Left renal pelvis (tissue), 4 donors: ENCODE results near the gene AMBRA1. TPM values are rescaled to one million over a fixed set of nuclear protein-coding genes. Genes with fewer than 3 reads are reported as not detected.

Source experiments
- DNase-seq, 4 donors: peaks; one replicate each; pipeline ENCODE4 v3.0.0-alpha.2; 2013; ENCODE audit warnings: low read depth in 4 of 4, low spot score in 3 of 4
- polyA plus RNA-seq, 4 donors: library from polyadenylated mRNA; unstranded; fragments of 120-200 nt; gene quantifications; one replicate each; pipeline ENCODE4 v1.2.1, GENCODE V29; 2013; ENCODE audit not compliant: insufficient read length in 4 of 4

Gene AMBRA1
- polyA plus RNA-seq, 4 donors = 18.8 to 25.8 (median 24.7) TPM

GRCh38 chr11:46408407-46408986 lies 185.3 kb downstream of the AMBRA1 start:
- DNase-seq = no peak

GRCh38 chr11:46407635-46408034 lies 186.2 kb downstream of the AMBRA1 start:
- DNase-seq = no peak

- no peak for DNase-seq
Measured at GRCh38 chr11:46404476-46405017, 189.3 kb downstream of the AMBRA1 start.

- no peak for DNase-seq
Measured at GRCh38 chr11:46402957-46403902, 190.6 kb downstream of the AMBRA1 start.

- DNase-seq = no peak
Measured at GRCh38 chr11:46397526-46397925, 196.3 kb downstream of the AMBRA1 start.

GRCh38 chr11:46393759-46394158 lies 200.1 kb downstream of the AMBRA1 start:
- no peak for DNase-seq

- DNase-seq = no peak
Measured at GRCh38 chr11:46393231-46393616, 200.6 kb downstream of the AMBRA1 start.

GRCh38 chr11:46392421-46393230 lies 201.2 kb downstream of the AMBRA1 start:
- DNase-seq = peak in 1 of 4 donors; percentile 74

GRCh38 chr11:46391578-46392420 lies 202.0 kb downstream of the AMBRA1 start, which contains the start of gene CHRM4:
CHRM4 (minus strand) TSS chr11:46391776; CDS start chr11:46386557, 5,219 bp downstream.
- no peak for DNase-seq

GRCh38 chr11:46391186-46391577 lies 202.6 kb downstream of the AMBRA1 start:
- DNase-seq = no peak

- no peak for DNase-seq
Measured at GRCh38 chr11:46390331-46391171, 203.3 kb downstream of the AMBRA1 start.

- no peak for DNase-seq
Measured at GRCh38 chr11:46389450-46390330, 204.1 kb downstream of the AMBRA1 start.

- no peak for DNase-seq
Measured at GRCh38 chr11:46388619-46389449, 205.0 kb downstream of the AMBRA1 start.

- no peak for DNase-seq
Measured at GRCh38 chr11:46387919-46388618, 205.8 kb downstream of the AMBRA1 start.

- no peak for DNase-seq
Measured at GRCh38 chr11:46387456-46387855, 206.4 kb downstream of the AMBRA1 start.

- DNase-seq = no peak
Measured at GRCh38 chr11:46386674-46387073, 207.1 kb downstream of the AMBRA1 start.
